GM13977 (cell line): ENCODE data around the gene ALDH1B1.

ENCODE experiments used
- DNase-seq: peaks from one replicate; pipeline ENCODE4 v3.0.0; 2012; ENCODE audit warnings: low spot score
- CTCF ChIP-seq: IDR thresholded peaks from 2 replicates; pipeline ENCODE4 v1.5.1; 2012; ENCODE audit warnings: mild to moderate bottlenecking, control low read depth; ENCODE audit not compliant: insufficient read depth; ENCODE audit errors: extremely low read depth, missing control alignments
- in situ Hi-C: fragments of 300-500 bp; cut with MboI; formaldehyde crosslinking; loops from one replicate; pipeline ENCODE4 v1.12.0; 2022; ENCODE audit warnings: low sequenced_read_pairs, low pct_unique_long_range_greater_than_20kb, mixed read lengths, inconsistent platforms; ENCODE audit not compliant: unreplicated experiment

ALDH1B1 gene

GRCh38 chr9:38424918-38425317 lies 32.4 kb downstream of the ALDH1B1 start:
- no peak for TF ChIP-seq CTCF
- DNase-seq = no peak
- in situ Hi-C loops = no loop called here

DNA sequence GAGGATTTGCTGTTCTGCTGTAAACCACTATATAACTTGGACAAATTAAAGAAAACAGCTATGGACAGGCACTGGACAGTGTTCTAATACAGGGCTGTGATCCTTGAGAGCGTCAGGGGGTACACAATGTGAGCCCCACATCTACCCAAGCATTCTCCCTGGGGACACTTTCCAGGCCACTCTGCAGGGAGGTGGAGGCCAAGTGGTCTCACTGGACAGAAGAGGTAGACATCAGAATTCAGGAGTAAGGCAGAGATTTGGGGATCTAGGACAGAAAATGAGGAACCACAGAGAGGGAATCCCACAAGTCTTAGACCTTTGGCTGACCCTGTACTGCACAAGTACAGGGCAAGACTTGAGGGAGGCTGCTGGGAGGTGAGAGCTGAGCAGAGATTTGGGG lies 35.6 kb downstream of the ALDH1B1 start:
- TF ChIP-seq CTCF = no peak
- no peak for DNase-seq
- in situ Hi-C loops = no loop called here

GRCh38 chr9:38431116-38431515 lies 38.6 kb downstream of the ALDH1B1 start:
- DNase-seq = no peak
- TF ChIP-seq CTCF = no peak
- in situ Hi-C loops = no loop called here

DNA sequence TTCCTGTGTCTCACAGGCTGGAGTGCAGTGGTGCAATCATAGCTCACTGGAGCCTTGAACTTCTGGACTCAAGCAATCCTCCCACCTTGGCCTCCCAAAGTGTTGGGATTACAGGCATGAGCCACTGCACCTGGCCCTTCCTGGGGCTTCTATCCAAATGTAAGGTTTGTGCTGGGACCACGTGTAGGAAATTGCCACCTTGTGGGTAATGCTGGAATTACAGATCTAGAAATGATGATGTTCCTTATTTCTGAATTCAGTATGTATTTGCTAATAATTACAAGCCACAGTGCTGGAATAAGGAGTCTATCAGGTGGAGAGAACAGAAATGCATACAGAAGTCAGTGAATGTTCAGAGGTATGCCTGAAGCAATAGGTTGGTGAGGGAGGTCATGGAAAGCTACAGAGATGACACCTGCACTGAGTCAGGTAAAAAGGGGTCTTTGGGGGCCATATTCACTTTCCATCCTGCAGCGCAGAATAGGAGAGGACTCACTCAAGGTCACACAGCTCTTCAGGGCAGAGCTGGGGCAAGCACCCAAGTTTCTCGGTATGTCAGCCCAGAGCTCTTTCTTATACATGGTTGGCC lies 40.5 kb downstream of the ALDH1B1 start:
- in situ Hi-C loops = no loop called here
- peak; percentile 52 for TF ChIP-seq CTCF

GRCh38 chr9:38434365-38434764 lies 41.9 kb downstream of the ALDH1B1 start:
- in situ Hi-C loops = no loop called here
- DNase-seq = no peak
- no peak for TF ChIP-seq CTCF

More for the DNA sequence above, 40.5 kb downstream of the ALDH1B1 start:
- DNase-seq = no peak

- DNase-seq = no peak
- TF ChIP-seq CTCF = no peak
- in situ Hi-C loops = no loop called here
Observed at GRCh38 chr9:38434853-38435252, 42.4 kb downstream of the ALDH1B1 start.

DNA sequence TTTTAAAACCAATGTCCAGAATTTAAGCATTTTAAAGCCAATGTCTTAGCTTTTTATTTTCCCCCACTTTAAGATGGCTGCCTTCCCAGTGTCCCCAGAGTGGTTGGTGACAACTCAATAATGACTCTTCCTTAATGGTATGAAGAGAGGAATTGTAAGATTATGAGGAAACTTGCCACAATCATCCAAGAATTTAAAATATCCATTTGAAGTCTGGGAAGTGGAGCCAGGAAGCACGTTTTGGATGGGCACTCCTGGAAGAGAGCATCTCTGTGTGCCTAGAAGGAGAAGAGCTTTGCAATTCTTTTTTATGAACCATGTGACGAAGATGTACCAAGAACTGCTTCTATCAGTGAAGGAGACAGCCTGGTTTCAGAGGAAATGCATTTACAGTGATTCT lies 43.0 kb downstream of the ALDH1B1 start:
- in situ Hi-C loops = no loop called here
- no peak for TF ChIP-seq CTCF
- no peak for DNase-seq
